Astrocyte of the spinal cord (primary cell): ENCODE results near the gene ADGRG1.

Experiments used
- DNase-seq: peaks from one replicate; pipeline ENCODE4 v3.0.0; 2011; ENCODE audit warnings: low read depth, low spot score
- H3K4me3 ChIP-seq: 2 replicates; pipeline ENCODE4 v1.5.1; 2011; ENCODE audit warnings: low read depth, mild to moderate bottlenecking, low read length, moderate library complexity
- CTCF ChIP-seq: IDR thresholded peaks from 2 replicates; pipeline ENCODE4 v1.5.1; 2012; ENCODE audit warnings: low read depth, mild to moderate bottlenecking, low read length, inconsistent platforms
- in situ Hi-C: cut with HindIII; loops from 2 replicates; pipeline ENCODE4 v1.10.0; 2017; ENCODE audit warnings: low sequenced_read_pairs

Gene ADGRG1

GRCh38 chr16:57700781-57701551 is 72.5 kb downstream of the ADGRG1 start:
- no peak for TF ChIP-seq CTCF
- in situ Hi-C loops = no loop called here
- no peak for DNase-seq
- no peak overlapping the region for H3K4me3 ChIP-seq

GRCh38 chr16:57701759-57702371 is 73.4 kb downstream of the ADGRG1 start:
- no peak overlapping the region for H3K4me3 ChIP-seq
- in situ Hi-C loops = no loop called here
- no peak for DNase-seq
- TF ChIP-seq CTCF = no peak

GRCh38 chr16:57703416-57704010 is 75.1 kb downstream of the ADGRG1 start:
- no peak overlapping the region for H3K4me3 ChIP-seq
- no peak for TF ChIP-seq CTCF
- in situ Hi-C loops = no loop called here
- DNase-seq = no peak

GRCh38 chr16:57704011-57704904 is 75.8 kb downstream of the ADGRG1 start:
- in situ Hi-C loops = no loop called here
- TF ChIP-seq CTCF = no peak
- no peak for DNase-seq
- no peak overlapping the region for H3K4me3 ChIP-seq

GRCh38 chr16:57704905-57705852 is 76.7 kb downstream of the ADGRG1 start:
- no peak overlapping the region for H3K4me3 ChIP-seq
- in situ Hi-C loops = no loop called here
- DNase-seq = no peak
- no peak for TF ChIP-seq CTCF
